Gastrocnemius medialis (tissue), 4 donors: ENCODE data around the gene MYRIP. TPM values are rescaled to one million over a fixed set of nuclear protein-coding genes. Genes with fewer than 3 reads are reported as not detected.

Source experiments
- ATAC-seq, 2 donors: fragments of 150-250 bp; one replicate each; pipeline ENCODE4 v1.9.1; 2016
- DNase-seq, 2 donors: peaks; one replicate each; pipeline ENCODE4 v3.0.0-alpha.2; 2019
- H3K27ac ChIP-seq, 4 donors: fragments of 200-600 bp; sonication (generic); 1 replicate in 1 of 4; 2 replicates in 3 of 4; pipeline ENCODE4 v1.5.1; 2016 to 2018; ENCODE audit warnings: mild to moderate bottlenecking in 2 of 4, moderate library complexity in 1 of 4
- H3K27me3 ChIP-seq, 3 donors: fragments of 200-600 bp; sonication (generic) in 2 of 3; 1 replicate in 1 of 3; 2 replicates in 2 of 3; pipeline versions ENCODE4 v1.5.1 to v1.6.0; 2016 to 2019; ENCODE audit warnings: mild to moderate bottlenecking in 1 of 3, moderate library complexity in 1 of 3
- H3K36me3 ChIP-seq, 2 donors: fragments of 200-600 bp; sonication (generic) in 1 of 2; one replicate each; pipeline ENCODE4 v1.5.1; 2017 to 2018
- H3K4me1 ChIP-seq, 2 donors: fragments of 200-600 bp; sonication (generic) in 1 of 2; one replicate each; pipeline ENCODE4 v1.5.1; 2016 to 2017; ENCODE audit warnings: mild to moderate bottlenecking in 2 of 2
- H3K4me3 ChIP-seq, 4 donors: fragments of 200-600 bp; sonication (generic) in 3 of 4; 1 replicate in 1 of 4; 2 replicates in 3 of 4; pipeline ENCODE4 v1.5.1; 2016 to 2019; ENCODE audit warnings: mild to moderate bottlenecking in 2 of 4
- H3K9me3 ChIP-seq, 3 donors: fragments of 200-600 bp; sonication (generic) in 2 of 3; 1 replicate in 1 of 3; 2 replicates in 2 of 3; pipeline ENCODE4 v1.5.1; 2016 to 2019
- CTCF ChIP-seq, 5 experiments: fragments of 450-650 bp in 3 of 5; fragments of 200-600 bp in 2 of 5; sonication (generic) in 2 of 5; IDR thresholded peaks in 4 of 5; conservative IDR thresholded peaks in 1 of 5; 1 replicate in 4 of 5; 2 replicates in 1 of 5; pipeline ENCODE4 v1.5.1; 2016 to 2019; ENCODE audit warnings: antibody characterized with exemption in 5 of 5, mild to moderate bottlenecking in 3 of 5, moderate library complexity in 3 of 5
- POLR2A ChIP-seq, 2 donors: fragments of 450-650 bp; IDR thresholded peaks; one replicate each; pipeline ENCODE4 v1.6.1; 2017; ENCODE audit warnings: antibody characterized with exemption in 2 of 2, mild to moderate bottlenecking in 2 of 2, moderate library complexity in 2 of 2
- in situ Hi-C, 4 donors: fragments of 200-750 bp; cut with MboI; loops; one replicate each; pipeline versions ENCODE4 v1.15.0 to v1.8.0; 2017; ENCODE audit warnings: low sequenced_read_pairs in 4 of 4
- intact Hi-C: fragments of 100-400 bp; cut with DNase I; formaldehyde crosslinking; loops from one replicate; pipeline ENCODE4 v1.15.1; 2023; ENCODE audit warnings: low total_unique reads
- total RNA-seq, 4 donors: library from RNA; depleted of rRNA; stranded (reverse); fragments of >200 nt; gene quantifications; one replicate each; pipeline versions ENCODE4 v1.1.0 to v1.2.3, GENCODE V29; 2016

The MYRIP gene
- total RNA-seq, 4 donors from 2014 or later: 0.66 to 1.9 (median 1.5) TPM

- DNase-seq (no peak), ATAC-seq (no peak)
- TF ChIP-seq CTCF (IDR thresholded peaks at IDR 0.05 in 4 of 5, conservative IDR thresholded peaks at IDR 0.05 in 1 of 5) (no peak), POLR2A (IDR thresholded peaks at IDR 0.05) (no peak)
- Histone ChIP-seq H3K4me3 (peak overlapping the region; percentile 50 to 67 (median 62)), H3K27me3 (peaks cover 15 to 34% (median 24%) of the 10 kb centered on the region in 3 donors), H3K27ac (peak overlapping the region in 2 of 4 donors; percentile 12 to 34), H3K36me3 (no peaks in the 10 kb centered on the region), H3K9me3 (no peaks in the 10 kb centered on the region), H3K4me1 (peaks cover 7 to 8% of the 10 kb centered on the region in 2 donors)
- in situ Hi-C loops (no loop called here), intact Hi-C loops (no loop called here)
Observed at GRCh38 chr3:39809995-39810595, 686 bp downstream of the MYRIP start.

- Histone ChIP-seq H3K27ac (no peak overlapping the region), H3K4me3 (peak overlapping the region; percentile 50 to 67 (median 62)), H3K4me1 (peaks cover 7 to 8% of the 10 kb centered on the region in 2 donors), H3K9me3 (no peaks in the 10 kb centered on the region), H3K36me3 (no peaks in the 10 kb centered on the region), H3K27me3 (peaks cover 15 to 34% (median 24%) of the 10 kb centered on the region in 3 donors)
- intact Hi-C loops: no loop called here
- no peak for TF ChIP-seq POLR2A (IDR thresholded peaks at IDR 0.05)
- no peak for TF ChIP-seq CTCF (IDR thresholded peaks at IDR 0.05 in 4 of 5, conservative IDR thresholded peaks at IDR 0.05 in 1 of 5)
- ATAC-seq (no peak), DNase-seq (no peak)
- in situ Hi-C loops: no loop called here
Observed at GRCh38 chr3:39810647-39811161, 1.3 kb downstream of the MYRIP start.

GRCh38 chr3:39811561-39811960 lies 2.2 kb downstream of the MYRIP start:
- H3K9me3 ChIP-seq: no peaks in the 10 kb centered on the region
- H3K27ac ChIP-seq: no peak overlapping the region
- H3K4me3 ChIP-seq: no peak overlapping the region
- peaks cover 7 to 8% of the 10 kb centered on the region in 2 donors for H3K4me1 ChIP-seq
- DNase-seq (no peak), ATAC-seq (no peak)
- in situ Hi-C loops (no loop called here), intact Hi-C loops (no loop called here)
- H3K36me3 ChIP-seq: no peaks in the 10 kb centered on the region
- peaks cover 15 to 34% (median 24%) of the 10 kb centered on the region in 3 donors for H3K27me3 ChIP-seq
- TF ChIP-seq CTCF (IDR thresholded peaks at IDR 0.05 in 4 of 5, conservative IDR thresholded peaks at IDR 0.05 in 1 of 5): no peak
- TF ChIP-seq POLR2A (IDR thresholded peaks at IDR 0.05): no peak

GRCh38 chr3:39812537-39812936 lies 3.1 kb downstream of the MYRIP start:
- intact Hi-C loops: no loop called here
- H3K27me3 ChIP-seq: peaks cover 15 to 32% (median 24%) of the 10 kb centered on the region in 3 donors

More at GRCh38 chr3:39812537-39812936, 3.1 kb downstream of the MYRIP start:
- TF ChIP-seq CTCF (IDR thresholded peaks at IDR 0.05 in 4 of 5, conservative IDR thresholded peaks at IDR 0.05 in 1 of 5) (no peak), POLR2A (IDR thresholded peaks at IDR 0.05) (no peak)
- no peak for DNase-seq
- Histone ChIP-seq H3K27ac (no peak overlapping the region), H3K4me3 (no peak overlapping the region), H3K4me1 (peaks cover 7 to 8% of the 10 kb centered on the region in 2 donors), H3K9me3 (no peaks in the 10 kb centered on the region), H3K36me3 (no peaks in the 10 kb centered on the region)
- in situ Hi-C loops: no loop called here
- ATAC-seq: no peak
